ENCODE measurements around the gene GAREM2. TPM values are rescaled to one million over a fixed set of nuclear protein-coding genes. Genes with fewer than 3 reads are reported as not detected.

Gene GAREM2
- total and polyA plus RNA-seq, 4 experiments from 2014 or later = 0.14 to 3.6 (median 2.7) TPM

DNA sequence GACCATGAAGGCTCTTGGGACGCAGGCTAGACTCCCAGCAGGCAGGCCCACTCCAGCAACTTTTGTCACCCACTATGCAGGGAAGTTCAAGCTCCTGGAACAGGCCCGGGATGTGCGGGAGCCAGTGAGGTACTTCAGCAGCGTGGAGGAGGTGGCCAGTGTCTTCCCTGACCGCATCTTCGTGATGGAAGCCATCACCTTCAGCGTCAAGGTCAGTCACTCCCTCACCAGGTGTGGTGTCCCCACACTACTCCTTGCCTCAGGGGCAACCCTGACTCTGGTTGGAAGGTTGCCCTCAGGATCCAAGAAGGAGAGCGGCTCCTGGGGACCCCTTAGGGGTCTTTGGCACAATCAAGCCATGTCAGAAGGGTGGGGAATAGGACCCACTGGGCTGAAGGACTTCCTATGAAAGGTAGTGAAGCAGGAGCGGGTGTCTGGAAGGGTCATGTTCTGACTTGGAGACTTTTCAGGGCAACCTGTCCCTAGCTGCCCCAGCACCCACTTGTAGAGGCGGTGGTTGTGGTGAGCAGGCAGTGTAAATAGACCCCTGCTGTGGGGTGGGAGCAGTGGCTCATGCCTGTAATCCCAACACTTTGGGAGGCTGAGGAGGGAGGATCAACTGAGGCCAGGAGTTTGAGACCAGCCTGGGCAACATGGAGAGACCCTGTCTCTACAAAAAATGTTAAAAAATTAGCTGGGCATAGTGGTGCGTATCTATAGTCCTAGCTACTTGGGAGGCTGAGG, 10.2 kb downstream of the GAREM2 start:
- Mint-ChIP-seq H3K27ac (peak overlapping the region in 2 of 7 donors; percentile 70 to 91), H3K27me3 (peaks cover 11 to 21% of the 10 kb centered on the region in 2 donors), H3K36me3 (peaks cover 0 to 5% of the 10 kb centered on the region in 2 donors), H3K9me3 (no peaks in the 10 kb centered on the region), H3K4me1 (peaks cover 14 to 32% (median 21%) of the 10 kb centered on the region in 4 donors), H3K4me3 (peak overlapping the region; percentile 31 to 82 (median 67))
- ChIA-PET CTCF (ENCODE audit: partially characterized antibody) (interaction anchor here (0.8 to 4.3 kb wide), 6 partner anchors 8 to 331 kb away, joined by 3 to 17 read pairs (median 8); no protein-coding TSS in a partner anchor), POLR2A (ENCODE audit: partially characterized antibody) (interaction anchor here (0.8 to 2.4 kb wide), 4 partner anchors 8 to 576 kb away, joined by 4 to 11 read pairs (median 6); partner anchors contain the start of gene RAB10)
- Histone ChIP-seq H3K27me3 (ENCODE audit: insufficient read depth, low read length) (no peaks in the 10 kb centered on the region), H3K27ac (ENCODE audit: low read depth, low read length) (no peak overlapping the region), H3K36me3 (ENCODE audit: insufficient read depth, low read length) (no peaks in the 10 kb centered on the region), H3K4me3 (ENCODE audit: low read length in 2 of 2) (no peak overlapping the region), H3K9me3 (ENCODE audit: control insufficient read depth in 1 of 2, low read length in 2 of 2) (no peaks in the 10 kb centered on the region), H3K4me1 (ENCODE audit: insufficient read depth, low read length) (peaks cover 25% of the 10 kb centered on the region)
- intact Hi-C loops (cut with micrococcal nuclease) = no loop called here
- DNase-seq = no peak

DNA sequence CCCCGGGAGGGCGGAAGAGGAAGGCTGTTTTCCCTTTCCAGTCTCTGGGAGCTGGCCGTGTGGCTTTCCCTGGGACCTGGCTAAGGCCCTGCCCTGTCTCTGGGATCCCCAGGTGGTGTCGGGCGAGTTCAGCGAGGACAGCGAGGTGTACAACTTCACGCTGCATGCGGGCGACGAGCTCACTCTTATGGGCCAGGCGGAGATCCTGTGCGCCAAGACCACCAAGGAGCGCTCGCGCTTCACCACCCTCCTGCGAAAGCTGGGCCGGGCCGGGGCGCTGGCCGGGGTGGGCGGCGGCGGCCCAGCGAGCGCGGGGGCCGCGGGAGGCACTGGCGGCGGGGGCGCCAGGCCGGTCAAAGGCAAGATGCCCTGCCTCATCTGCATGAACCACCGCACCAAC, 11.2 kb downstream of the GAREM2 start:
- no peaks in the 10 kb centered on the region for H3K9me3 ChIP-seq (ENCODE audit: control insufficient read depth in 1 of 2, low read length in 2 of 2)
- H3K36me3 ChIP-seq (ENCODE audit: insufficient read depth, low read length) = no peaks in the 10 kb centered on the region
- peaks cover 23% of the 10 kb centered on the region for H3K4me1 ChIP-seq (ENCODE audit: insufficient read depth, low read length)
- H3K27me3 ChIP-seq (ENCODE audit: insufficient read depth, low read length) = no peaks in the 10 kb centered on the region
- H3K4me1 Mint-ChIP-seq = peaks cover 13 to 30% (median 20%) of the 10 kb centered on the region in 4 donors
- intact Hi-C loops (cut with micrococcal nuclease) = loop anchor here (1.0 kb wide), 2 partner anchors 193 to 233 kb away; no protein-coding TSS in a partner anchor
- H3K36me3 Mint-ChIP-seq = peaks cover 0 to 5% of the 10 kb centered on the region in 2 donors
- peak overlapping the region in 3 of 7 donors; percentile 76 to 91 (median 90) for H3K27ac Mint-ChIP-seq
- no peak overlapping the region for H3K27ac ChIP-seq (ENCODE audit: low read depth, low read length)
- H3K4me3 ChIP-seq (ENCODE audit: low read length in 2 of 2) = peak overlapping the region in 1 of 2 donors; percentile 57
- ChIA-PET POLR2A (ENCODE audit: partially characterized antibody) (interaction anchor here (0.8 to 3.2 kb wide), 17 partner anchors 9 to 577 kb away, joined by 3 to 26 read pairs (median 6); partner anchors contain the start of genes ADGRF3, ASXL2, GAREM2 and HADHA), CTCF (ENCODE audit: partially characterized antibody) (interaction anchor here (1.0 to 4.3 kb wide), 12 partner anchors 9 to 332 kb away, joined by 3 to 17 read pairs (median 6); partner anchors contain the start of genes ASXL2, HADHA, HADHB and RAB10)
- no peak for DNase-seq
- H3K27me3 Mint-ChIP-seq = peaks cover 10 to 18% of the 10 kb centered on the region in 2 donors
- H3K4me3 Mint-ChIP-seq = peak overlapping the region; percentile 63 to 85 (median 80)
- H3K9me3 Mint-ChIP-seq = no peaks in the 10 kb centered on the region

GRCh38 chr2:26184555-26185303, 11.8 kb downstream of the GAREM2 start:
- intact Hi-C loops (cut with micrococcal nuclease) = loop anchor here (1.0 kb wide), 2 partner anchors 193 to 233 kb away; no protein-coding TSS in a partner anchor
- peaks cover 8 to 15% of the 10 kb centered on the region in 2 donors for H3K27me3 Mint-ChIP-seq
- H3K4me3 ChIP-seq (ENCODE audit: low read length in 2 of 2) = peak overlapping the region; percentile 24 to 64
- no peaks in the 10 kb centered on the region for H3K27me3 ChIP-seq (ENCODE audit: insufficient read depth, low read length)
- H3K4me1 Mint-ChIP-seq = peaks cover 10 to 26% (median 18%) of the 10 kb centered on the region in 4 donors
- no peaks in the 10 kb centered on the region for H3K9me3 Mint-ChIP-seq
- no peaks in the 10 kb centered on the region for H3K36me3 ChIP-seq (ENCODE audit: insufficient read depth, low read length)
- ChIA-PET CTCF (ENCODE audit: partially characterized antibody) (interaction anchor here (0.6 to 4.3 kb wide), 19 partner anchors 8 to 601 kb away, joined by 3 to 17 read pairs (median 4); partner anchors contain the start of genes ASXL2, HADHA, HADHB and RAB10), POLR2A (ENCODE audit: partially characterized antibody) (interaction anchor here (0.5 to 3.2 kb wide), 21 partner anchors 8 to 322 kb away, joined by 3 to 26 read pairs (median 5); partner anchors contain the start of genes ADGRF3, ASXL2, GAREM2 and HADHA)
- H3K4me3 Mint-ChIP-seq = peak overlapping the region; percentile 83 to 89 (median 86)
- DNase-seq = peak; percentile 83 to 89 (median 87)
- peaks cover 0 to 5% of the 10 kb centered on the region in 2 donors for H3K36me3 Mint-ChIP-seq
- no peaks in the 10 kb centered on the region for H3K9me3 ChIP-seq (ENCODE audit: control insufficient read depth in 1 of 2, low read length in 2 of 2)
- H3K27ac ChIP-seq (ENCODE audit: low read depth, low read length) = peak overlapping the region; percentile 24
- peaks cover 19% of the 10 kb centered on the region for H3K4me1 ChIP-seq (ENCODE audit: insufficient read depth, low read length)
- peak overlapping the region in 2 of 7 donors; percentile 46 to 83 for H3K27ac Mint-ChIP-seq

- Histone ChIP-seq H3K27ac (ENCODE audit: low read depth, low read length) (peak overlapping the region; percentile 24), H3K27me3 (ENCODE audit: insufficient read depth, low read length) (no peaks in the 10 kb centered on the region), H3K36me3 (ENCODE audit: insufficient read depth, low read length) (peaks cover 6% of the 10 kb centered on the region), H3K9me3 (ENCODE audit: control insufficient read depth in 1 of 2, low read length in 2 of 2) (no peaks in the 10 kb centered on the region), H3K4me3 (ENCODE audit: low read length in 2 of 2) (peak overlapping the region; percentile 24 to 64), H3K4me1 (ENCODE audit: insufficient read depth, low read length) (peaks cover 19% of the 10 kb centered on the region)
- DNase-seq = peak in 1 of 5 donors; percentile 38
- Mint-ChIP-seq H3K36me3 (peaks cover 0 to 5% of the 10 kb centered on the region in 2 donors), H3K4me3 (peak overlapping the region; percentile 83 to 89 (median 86)), H3K27me3 (peaks cover 3 to 11% of the 10 kb centered on the region in 2 donors), H3K4me1 (peaks cover 10 to 22% (median 15%) of the 10 kb centered on the region in 4 donors), H3K9me3 (no peaks in the 10 kb centered on the region), H3K27ac (peak overlapping the region; percentile 46 to 89 (median 74))
- CTCF ChIA-PET (ENCODE audit: partially characterized antibody) = interaction anchor here (0.6 to 4.3 kb wide), 19 partner anchors 7 to 602 kb away, joined by 3 to 17 read pairs (median 4); partner anchors contain the start of genes ASXL2, HADHA, HADHB and RAB10
- POLR2A ChIA-PET (ENCODE audit: partially characterized antibody) = interaction anchor here (0.5 to 3.2 kb wide), 18 partner anchors 7 to 1212 kb away, joined by 3 to 26 read pairs (median 6); partner anchors contain the start of genes ADGRF3, ASXL2, GAREM2 and HADHA
- intact Hi-C loops (cut with micrococcal nuclease) = no loop called here
Observed at GRCh38 chr2:26185304-26185928, 12.5 kb downstream of the GAREM2 start.

DNA sequence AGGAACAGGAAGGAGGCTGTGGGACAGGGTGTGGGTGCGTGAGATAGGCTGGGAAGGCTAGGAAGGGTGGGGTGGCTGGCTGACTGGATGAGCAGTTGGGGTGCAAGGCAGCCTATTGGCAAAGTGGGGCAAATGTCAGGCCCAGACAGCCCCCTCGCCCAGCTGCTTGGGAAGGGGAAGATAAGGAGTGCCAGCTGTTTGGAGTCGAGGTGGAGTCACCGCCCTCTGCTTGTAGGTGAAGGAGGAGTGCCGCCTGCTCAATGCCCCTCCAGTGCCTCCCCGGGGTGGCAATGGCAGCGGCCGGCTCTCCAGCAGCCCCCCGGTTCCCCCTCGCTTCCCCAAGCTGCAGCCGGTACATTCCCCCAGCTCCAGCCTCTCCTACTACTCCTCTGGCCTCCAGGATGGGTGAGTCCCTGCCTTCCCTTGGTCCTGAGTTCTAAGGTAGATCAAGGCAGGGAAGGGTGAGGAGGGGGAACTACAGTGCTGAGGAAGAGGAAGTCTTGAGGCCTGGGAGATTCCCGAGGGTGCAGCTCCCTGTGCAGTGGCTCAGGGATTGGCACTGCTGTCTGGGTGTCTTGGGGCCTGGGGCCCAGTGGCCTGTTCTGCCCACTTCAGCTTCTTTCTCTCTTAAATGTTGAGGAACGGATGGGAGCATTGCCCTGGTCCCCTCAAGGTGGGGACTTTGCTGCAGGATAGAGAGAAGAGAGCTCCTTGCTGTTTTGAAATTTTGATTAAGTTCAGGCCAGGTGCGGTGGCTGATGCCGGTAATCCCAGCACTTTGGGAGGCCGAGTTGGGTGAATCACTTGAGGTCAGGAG, 13.3 kb downstream of the GAREM2 start:
- Mint-ChIP-seq H3K27ac (peak overlapping the region; percentile 6 to 89 (median 74)), H3K4me1 (peaks cover 10 to 22% (median 14%) of the 10 kb centered on the region in 4 donors), H3K36me3 (peaks cover 7 to 12% of the 10 kb centered on the region in 2 donors), H3K4me3 (peak overlapping the region; percentile 83 to 89 (median 86)), H3K27me3 (peaks cover under 1 to 5% of the 10 kb centered on the region in 2 donors), H3K9me3 (no peaks in the 10 kb centered on the region)
- DNase-seq = no peak
- intact Hi-C loops (cut with micrococcal nuclease) = no loop called here
- no peak overlapping the region for H3K27ac ChIP-seq (ENCODE audit: low read depth, low read length)
- H3K9me3 ChIP-seq (ENCODE audit: control insufficient read depth in 1 of 2, low read length in 2 of 2) = no peaks in the 10 kb centered on the region
- H3K4me3 ChIP-seq (ENCODE audit: low read length in 2 of 2) = no peak overlapping the region
- POLR2A ChIA-PET (ENCODE audit: partially characterized antibody) = interaction anchor here (0.6 to 3.2 kb wide), 7 partner anchors 8 to 1213 kb away, joined by 3 to 26 read pairs (median 4); partner anchors contain the start of genes HADHA and HADHB
- CTCF ChIA-PET (ENCODE audit: partially characterized antibody) = interaction anchor here (1.0 to 4.3 kb wide), 4 partner anchors 8 to 235 kb away, joined by 3 to 17 read pairs (median 3); no protein-coding TSS in a partner anchor
- H3K4me1 ChIP-seq (ENCODE audit: insufficient read depth, low read length) = peaks cover 19% of the 10 kb centered on the region
- H3K27me3 ChIP-seq (ENCODE audit: insufficient read depth, low read length) = no peaks in the 10 kb centered on the region
- peaks cover 13% of the 10 kb centered on the region for H3K36me3 ChIP-seq (ENCODE audit: insufficient read depth, low read length)
